PC-3 (cell line): Measurements from ENCODE around the gene TCERG1L. TPM values are rescaled to one million over a fixed set of nuclear protein-coding genes. Genes with fewer than 3 reads are reported as not detected.

Experiments
- ATAC-seq: fragments of 200-7000 bp; cut with Tn5 transposase; 2 replicates; pipeline ENCODE4 v1.9.1; 2020; ENCODE audit warnings: mild to moderate bottlenecking, moderate library complexity
- BruUV-seq: library from RNA; stranded (reverse); fragments of 400-500 nt; replicated peaks from 2 replicates; lab custom pipeline; 2021; lab: Mats Ljungman, UMichigan
- CTCF ChIA-PET: fragments of 300-600 bp; sonication (Branson Sonifier 250); formaldehyde crosslinking; loops from one replicate; lab custom pipeline; 2022; ENCODE audit warnings: antibody characterized with exemption; lab: Charles Lee
- POLR2A ChIA-PET: fragments of 300-600 bp; sonication (Branson Sonifier 250); formaldehyde crosslinking; loops from one replicate; lab custom pipeline; 2022; ENCODE audit warnings: antibody characterized with exemption; ENCODE audit not compliant: unreplicated experiment; lab: Charles Lee
- DNase-seq: peaks from one replicate; pipeline ENCODE4 v3.0.0-alpha.2; 2015
- H2AFZ ChIP-seq: fragments of 300-600 bp; sonication (generic); 2 replicates; pipeline ENCODE4 v1.6.0; 2016; ENCODE audit warnings: antibody characterized with exemption, low read length
- H3F3A ChIP-seq: fragments of 300-600 bp; sonication (generic); one replicate; pipeline ENCODE4 v1.6.0; 2017; ENCODE audit warnings: antibody characterized with exemption, low read length, control low read depth, mild to moderate bottlenecking; ENCODE audit not compliant: unreplicated experiment
- H3K27ac ChIP-seq: fragments of 300-600 bp; sonication (generic); 2 replicates; pipeline ENCODE4 v1.5.1; 2016; ENCODE audit warnings: mild to moderate bottlenecking, low read length
- H3K27me3 ChIP-seq: fragments of 300-600 bp; sonication (generic); 2 replicates; pipeline ENCODE4 v1.6.1; 2016; ENCODE audit warnings: low read length, mixed read lengths
- H3K36me3 ChIP-seq: fragments of 300-600 bp; sonication (generic); 2 replicates; pipeline ENCODE4 v1.6.1; 2016; ENCODE audit warnings: low read depth, mixed run types, low read length, mixed read lengths
- H3K4me1 ChIP-seq: fragments of 300-600 bp; sonication (generic); 2 replicates; pipeline ENCODE4 v1.5.1; 2016; ENCODE audit warnings: low read length; ENCODE audit not compliant: insufficient read depth
- H3K4me2 ChIP-seq: fragments of 300-600 bp; sonication (generic); 2 replicates; pipeline ENCODE4 v1.6.0; 2016; ENCODE audit warnings: low read length
- H3K4me3 ChIP-seq: fragments of 300-600 bp; sonication (generic); 2 replicates; pipeline ENCODE4 v1.5.1; 2016; ENCODE audit warnings: mild to moderate bottlenecking, low read length, mixed read lengths
- H3K79me2 ChIP-seq: fragments of 300-600 bp; sonication (generic); 2 replicates; pipeline ENCODE4 v1.6.1; 2017; ENCODE audit warnings: low read length, mixed read lengths
- H3K9ac ChIP-seq: fragments of 300-600 bp; sonication (generic); 2 replicates; pipeline ENCODE4 v1.6.0; 2016; ENCODE audit warnings: mild to moderate bottlenecking, low read length
- H3K9me2 ChIP-seq: fragments of 300-600 bp; sonication (generic); replicated peaks from 2 replicates; pipeline ENCODE4 v1.6.1; 2016; ENCODE audit warnings: mixed run types, low read length, mixed read lengths
- H3K9me3 ChIP-seq: fragments of 300-600 bp; sonication (generic); 2 replicates; pipeline ENCODE4 v1.6.1; 2016; ENCODE audit warnings: low read length, mixed read lengths
- H4K20me1 ChIP-seq: fragments of 300-600 bp; sonication (generic); 2 replicates; pipeline ENCODE4 v1.6.1; 2016; ENCODE audit warnings: low read length, mixed read lengths
- CTCF ChIP-seq: fragments of 300-600 bp; sonication (generic); conservative IDR thresholded peaks from 2 replicates; pipeline ENCODE4 v1.5.1; 2017; ENCODE audit warnings: antibody characterized with exemption, low read depth, mild to moderate bottlenecking, low read length
- EZH2 ChIP-seq: fragments of 300-600 bp; sonication (generic); IDR thresholded peaks from one replicate; pipeline ENCODE4 v1.6.1; 2017; ENCODE audit warnings: antibody characterized with exemption, mild to moderate bottlenecking, low read length; ENCODE audit not compliant: unreplicated experiment
- EZH2phosphoT487 ChIP-seq: fragments of 300-600 bp; sonication (generic); IDR thresholded peaks from 2 replicates; pipeline ENCODE4 v1.6.1; 2018; ENCODE audit warnings: mild to moderate bottlenecking, antibody characterized with exemption, low read length, borderline replicate concordance
- intact Hi-C: fragments of 100-400 bp; cut with micrococcal nuclease; formaldehyde crosslinking; loops from 2 replicates; pipeline ENCODE4 v1.9.0; 2023
- total RNA-seq: library from RNA; depleted of rRNA; stranded (reverse); fragments of >200 nt; gene quantifications from 2 replicates; pipeline ENCODE4 v1.2.3, GENCODE V29; 2014

TCERG1L gene
- total RNA-seq, 1 experiment from 2014 or later: not detected

GRCh38 chr10:131272897-131273451, 38.5 kb downstream of the TCERG1L start:
- Histone ChIP-seq H3K4me3 (no peak overlapping the region), H3K4me1 (no peaks in the 10 kb centered on the region), H3K79me2 (no peaks in the 10 kb centered on the region), H2AFZ (no peak overlapping the region), H3F3A (no peaks in the 10 kb centered on the region), H3K27me3 (no peaks in the 10 kb centered on the region), H4K20me1 (no peaks in the 10 kb centered on the region), H3K27ac (no peak overlapping the region), H3K9me2 (no peaks in the 10 kb centered on the region), H3K9ac (no peak overlapping the region), H3K4me2 (no peak overlapping the region), H3K36me3 (no peaks in the 10 kb centered on the region), H3K9me3 (no peaks in the 10 kb centered on the region)
- POLR2A ChIA-PET: no interaction called here
- TF ChIP-seq EZH2 (no peak), EZH2phosphoT487 (no peak), CTCF (no peak)
- intact Hi-C loops: no loop called here
- CTCF ChIA-PET: no interaction called here
- BruUV-seq: no TSS peak
- ATAC-seq (no peak), DNase-seq (no peak)

GRCh38 chr10:131271966-131272365, 39.6 kb downstream of the TCERG1L start:
- H3F3A ChIP-seq: no peaks in the 10 kb centered on the region
- TF ChIP-seq EZH2phosphoT487 (no peak), EZH2 (no peak), CTCF (no peak)
- no peaks in the 10 kb centered on the region for H3K4me1 ChIP-seq
- H3K9me3 ChIP-seq: no peaks in the 10 kb centered on the region
- intact Hi-C loops: no loop called here
- BruUV-seq: no TSS peak
- DNase-seq: no peak
- no peaks in the 10 kb centered on the region for H3K27me3 ChIP-seq
- H3K27ac ChIP-seq: no peak overlapping the region
- no peak overlapping the region for H3K9ac ChIP-seq
- ChIA-PET POLR2A (no interaction called here), CTCF (no interaction called here)
- H2AFZ ChIP-seq: no peak overlapping the region
- no peaks in the 10 kb centered on the region for H3K9me2 ChIP-seq
- no peaks in the 10 kb centered on the region for H4K20me1 ChIP-seq
- H3K36me3 ChIP-seq: no peaks in the 10 kb centered on the region
- no peak for ATAC-seq
- H3K4me3 ChIP-seq: no peak overlapping the region
- H3K4me2 ChIP-seq: no peak overlapping the region
- H3K79me2 ChIP-seq: no peaks in the 10 kb centered on the region

GRCh38 chr10:131271195-131271880, 40.2 kb downstream of the TCERG1L start:
- no peaks in the 10 kb centered on the region for H3F3A ChIP-seq
- H3K4me2 ChIP-seq: no peak overlapping the region
- ChIA-PET POLR2A (no interaction called here), CTCF (no interaction called here)
- TF ChIP-seq EZH2 (no peak), EZH2phosphoT487 (no peak), CTCF (no peak)
- H2AFZ ChIP-seq: no peak overlapping the region
- H3K9ac ChIP-seq: no peak overlapping the region
- no peaks in the 10 kb centered on the region for H3K36me3 ChIP-seq
- no peaks in the 10 kb centered on the region for H3K9me3 ChIP-seq
- DNase-seq (no peak), ATAC-seq (no peak)
- no peaks in the 10 kb centered on the region for H4K20me1 ChIP-seq
- no peak overlapping the region for H3K27ac ChIP-seq
- no peaks in the 10 kb centered on the region for H3K79me2 ChIP-seq
- BruUV-seq: no TSS peak
- H3K27me3 ChIP-seq: no peaks in the 10 kb centered on the region
- H3K4me3 ChIP-seq: no peak overlapping the region
- no peaks in the 10 kb centered on the region for H3K9me2 ChIP-seq
- intact Hi-C loops: no loop called here
- no peaks in the 10 kb centered on the region for H3K4me1 ChIP-seq
